Ecto neural progenitor cell (in vitro differentiated cells): ENCODE measurements around the gene KCNG1.

ENCODE experiments used
- DNase-seq: peaks from one replicate; pipeline ENCODE4 v3.0.0-alpha.2; 2018; ENCODE audit warnings: low spot score

The KCNG1 gene

GRCh38 chr20:51036226-51036625, 13.3 kb upstream of the KCNG1 start:
- no peak for DNase-seq

DNA sequence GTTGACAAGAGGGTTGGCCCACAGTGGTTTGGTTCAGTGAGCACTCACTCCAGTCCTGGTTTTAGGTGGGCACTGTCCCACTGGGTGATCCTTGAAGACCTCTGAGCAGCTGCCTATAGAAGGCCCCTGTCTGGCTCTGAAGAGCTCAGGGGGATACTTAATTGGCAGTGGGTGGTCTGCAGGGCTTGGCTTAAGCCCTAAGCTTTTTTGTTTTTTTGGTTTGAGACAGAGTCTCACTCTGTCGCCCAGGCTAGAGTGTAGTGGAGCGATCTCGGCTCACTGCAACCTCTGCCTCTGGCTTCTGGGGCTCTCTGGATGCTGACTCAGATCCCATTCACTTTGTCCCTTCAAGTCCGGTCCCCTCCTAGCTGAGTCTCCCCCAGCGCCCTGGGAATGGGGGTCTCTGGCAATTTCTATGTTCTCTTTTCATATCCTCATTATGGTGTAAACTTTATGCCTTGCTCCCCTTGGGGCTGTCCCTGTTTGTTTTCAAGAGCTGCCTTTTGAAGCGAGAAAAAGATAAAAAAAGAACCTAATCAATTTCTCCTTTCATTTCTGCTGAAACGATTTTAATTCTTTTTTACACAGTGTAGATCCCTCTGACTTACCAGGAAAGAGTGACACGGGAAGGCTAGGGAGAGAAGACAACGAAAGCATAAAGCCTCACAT, 12.2 kb upstream of the KCNG1 start:
- DNase-seq = no peak

GRCh38 chr20:51034476-51034875, 11.6 kb upstream of the KCNG1 start:
- no peak for DNase-seq

DNA sequence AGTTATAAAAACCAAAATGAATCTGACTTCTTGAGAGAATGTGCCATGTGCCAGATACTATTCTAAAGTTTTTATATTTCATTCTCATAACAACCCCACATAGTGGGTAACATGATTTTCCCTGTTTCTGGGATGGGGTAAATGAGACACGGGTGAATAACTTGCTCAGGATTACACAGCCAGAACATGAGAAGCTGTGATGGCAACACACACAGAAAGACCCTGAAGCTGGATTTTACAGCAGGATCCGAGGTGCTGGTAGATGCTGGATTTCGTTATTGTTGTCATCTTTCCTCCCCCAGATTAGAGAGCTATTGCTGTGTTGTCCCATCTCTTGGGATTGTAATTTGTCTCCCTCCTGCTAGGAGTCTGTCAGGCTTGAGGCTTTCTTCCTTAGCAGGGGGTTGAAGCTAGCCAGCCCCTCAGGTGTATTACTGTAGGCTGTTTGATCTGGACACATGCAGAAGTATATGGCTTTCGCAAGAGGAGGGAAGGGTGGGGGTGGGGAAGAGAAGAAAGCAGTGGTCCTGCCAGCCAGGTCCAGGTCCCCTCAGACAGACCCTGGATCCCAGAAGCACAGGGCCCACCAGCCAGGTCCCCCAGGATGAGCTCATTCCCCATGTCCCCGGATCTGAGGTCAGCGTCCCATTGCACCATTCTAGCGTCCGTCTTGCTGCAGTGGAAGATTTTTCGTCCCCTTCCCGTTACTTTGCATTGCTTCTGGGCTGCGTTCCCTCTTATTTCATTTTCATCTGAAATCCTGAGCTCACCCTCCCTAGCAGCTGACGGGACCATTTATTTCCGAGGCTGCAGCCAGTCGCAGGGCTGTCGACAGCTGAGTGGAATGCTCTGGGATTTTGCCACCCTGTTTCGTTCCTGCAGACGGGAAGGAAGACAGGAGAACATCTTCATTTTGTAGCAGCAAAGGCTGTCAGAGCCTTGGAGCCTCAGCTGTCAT, 7.3 kb upstream of the KCNG1 start:
- no peak for DNase-seq

DNA sequence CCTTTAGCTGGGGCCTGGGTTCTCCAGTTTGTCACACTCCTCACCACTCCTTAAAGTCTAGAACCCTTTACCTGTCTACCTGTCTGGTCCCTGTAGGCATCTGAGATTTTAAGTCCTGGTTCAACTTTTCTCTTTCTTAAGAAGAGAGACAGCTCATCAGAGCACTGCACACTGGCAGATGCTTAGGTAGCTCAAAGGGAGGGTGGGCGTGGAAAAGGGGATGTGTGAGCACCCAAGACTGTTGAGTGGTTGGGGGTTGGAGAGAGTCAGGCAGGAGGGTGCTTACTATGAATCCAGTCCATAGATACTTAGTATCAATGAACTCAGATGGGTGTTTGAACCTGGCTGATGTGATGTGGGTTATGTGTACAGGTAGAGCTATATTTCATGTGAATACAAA, 6.6 kb upstream of the KCNG1 start:
- no peak for DNase-seq

DNA sequence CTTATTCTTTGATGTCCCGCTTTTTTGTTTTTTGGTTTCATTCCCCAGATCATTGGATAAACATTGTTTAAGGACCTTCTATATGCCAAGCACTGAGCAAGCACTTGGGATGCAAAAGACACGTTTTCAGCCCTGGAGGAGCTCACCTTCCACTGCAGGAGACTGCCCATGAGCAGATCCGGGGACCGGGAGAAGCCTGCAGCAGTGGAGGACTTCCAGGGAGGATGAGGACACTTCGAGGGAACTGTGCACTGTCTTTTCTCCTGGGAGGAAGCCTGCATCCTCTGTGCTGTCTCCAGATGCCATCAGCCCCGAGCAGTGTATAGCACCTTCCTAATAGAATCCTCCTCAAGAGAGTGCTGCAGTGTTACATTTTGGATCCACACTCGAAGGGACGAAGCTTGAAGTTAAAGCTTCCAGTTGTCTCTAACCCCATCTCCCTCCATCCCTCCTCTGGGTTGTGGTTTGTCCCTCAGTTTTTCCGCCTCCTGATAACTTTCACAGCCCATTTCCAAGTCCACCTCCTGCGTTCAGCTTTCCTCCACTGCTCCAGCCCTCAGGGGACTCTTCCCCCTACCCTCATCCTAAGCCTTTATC, 5.8 kb upstream of the KCNG1 start:
- no peak for DNase-seq

DNA sequence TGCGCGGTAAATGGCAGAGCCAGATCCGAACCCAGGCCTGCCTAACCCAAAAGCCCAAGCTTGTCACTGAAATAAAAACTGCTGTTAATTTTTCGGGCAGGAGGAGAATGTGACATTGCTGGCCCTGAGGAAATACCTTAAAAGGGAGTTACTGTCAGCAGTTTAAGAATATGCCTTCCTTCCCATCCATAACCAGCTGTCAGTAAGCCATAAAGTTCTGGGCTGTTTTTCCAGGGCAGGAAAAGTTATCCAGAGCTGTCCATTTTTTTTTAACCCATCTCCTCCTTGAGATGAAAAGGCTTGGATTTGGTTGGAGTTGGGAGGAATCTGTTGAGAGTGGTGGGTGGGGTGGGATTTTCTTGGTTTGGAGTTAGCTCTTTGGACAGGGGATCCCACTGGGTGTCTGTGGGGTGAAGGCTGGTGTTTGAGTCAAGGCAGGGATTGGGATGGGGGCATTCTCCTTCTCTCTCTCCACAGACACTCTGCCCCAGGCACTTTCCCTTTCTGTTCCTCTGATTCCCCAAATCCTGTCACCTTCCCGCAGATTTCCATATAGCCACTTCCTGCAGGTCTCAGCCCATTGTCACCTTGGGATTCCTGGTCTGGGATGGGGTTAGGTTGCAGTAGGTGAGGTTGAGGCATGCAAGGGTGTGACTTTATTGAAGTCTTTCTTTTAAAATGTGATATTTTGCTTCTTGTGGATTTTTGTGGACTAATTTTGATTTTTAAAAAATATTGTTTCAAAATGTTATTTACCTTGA, 4.3 kb upstream of the KCNG1 start:
- DNase-seq = no peak

DNA sequence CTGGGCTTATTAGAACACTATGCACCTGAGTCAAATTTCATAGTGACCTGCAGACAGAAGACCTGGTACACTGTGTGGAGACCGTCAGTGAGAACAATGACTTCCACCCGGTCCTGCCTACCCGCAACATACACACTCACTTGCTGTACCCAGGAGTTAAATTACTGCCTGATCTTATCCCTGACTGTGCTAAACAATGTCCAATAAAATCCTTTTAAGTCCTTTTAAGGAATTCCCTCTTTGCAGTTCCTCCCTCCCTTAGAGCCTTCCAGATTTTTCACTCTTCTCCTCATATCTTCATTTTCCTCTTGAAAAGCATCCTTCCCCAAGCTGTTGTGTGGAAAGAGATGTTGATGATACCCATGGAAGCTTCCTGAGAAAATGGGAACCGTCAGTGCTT, 3.4 kb upstream of the KCNG1 start:
- DNase-seq = no peak

- no peak for DNase-seq
These were observed 1.9 kb upstream of the KCNG1 start for GRCh38 chr20:51024761-51025160.

DNA sequence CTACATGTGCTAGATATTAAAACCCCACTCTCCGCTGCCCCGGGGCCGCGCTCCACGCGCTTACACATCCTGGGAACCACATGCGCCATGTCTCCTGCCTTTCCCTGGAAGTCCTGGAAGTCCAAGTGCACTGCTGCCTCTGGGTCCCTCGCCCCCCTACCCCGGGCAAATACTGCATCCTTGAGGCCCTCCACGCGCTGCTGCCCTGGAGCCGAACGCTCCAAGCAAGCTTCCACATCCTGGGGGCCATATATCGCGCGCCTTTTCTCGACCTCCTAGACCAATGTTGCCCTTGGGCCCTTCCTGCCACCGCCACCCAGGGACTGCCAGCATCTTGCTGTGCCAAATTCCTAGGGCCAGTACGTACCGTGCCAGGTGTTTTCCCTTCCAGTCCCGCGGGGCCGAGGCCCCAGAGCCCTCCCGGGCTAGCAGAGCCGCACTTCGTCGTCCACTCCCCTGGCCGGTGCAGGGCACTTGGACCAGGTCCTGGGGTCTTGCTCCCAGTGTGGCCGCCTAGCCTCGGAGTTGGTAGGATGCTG, 779 bp upstream of the KCNG1 start:
- DNase-seq = no peak

GRCh38 chr20:51022227-51022802, 592 bp downstream of the KCNG1 start:
- DNase-seq = no peak

DNA sequence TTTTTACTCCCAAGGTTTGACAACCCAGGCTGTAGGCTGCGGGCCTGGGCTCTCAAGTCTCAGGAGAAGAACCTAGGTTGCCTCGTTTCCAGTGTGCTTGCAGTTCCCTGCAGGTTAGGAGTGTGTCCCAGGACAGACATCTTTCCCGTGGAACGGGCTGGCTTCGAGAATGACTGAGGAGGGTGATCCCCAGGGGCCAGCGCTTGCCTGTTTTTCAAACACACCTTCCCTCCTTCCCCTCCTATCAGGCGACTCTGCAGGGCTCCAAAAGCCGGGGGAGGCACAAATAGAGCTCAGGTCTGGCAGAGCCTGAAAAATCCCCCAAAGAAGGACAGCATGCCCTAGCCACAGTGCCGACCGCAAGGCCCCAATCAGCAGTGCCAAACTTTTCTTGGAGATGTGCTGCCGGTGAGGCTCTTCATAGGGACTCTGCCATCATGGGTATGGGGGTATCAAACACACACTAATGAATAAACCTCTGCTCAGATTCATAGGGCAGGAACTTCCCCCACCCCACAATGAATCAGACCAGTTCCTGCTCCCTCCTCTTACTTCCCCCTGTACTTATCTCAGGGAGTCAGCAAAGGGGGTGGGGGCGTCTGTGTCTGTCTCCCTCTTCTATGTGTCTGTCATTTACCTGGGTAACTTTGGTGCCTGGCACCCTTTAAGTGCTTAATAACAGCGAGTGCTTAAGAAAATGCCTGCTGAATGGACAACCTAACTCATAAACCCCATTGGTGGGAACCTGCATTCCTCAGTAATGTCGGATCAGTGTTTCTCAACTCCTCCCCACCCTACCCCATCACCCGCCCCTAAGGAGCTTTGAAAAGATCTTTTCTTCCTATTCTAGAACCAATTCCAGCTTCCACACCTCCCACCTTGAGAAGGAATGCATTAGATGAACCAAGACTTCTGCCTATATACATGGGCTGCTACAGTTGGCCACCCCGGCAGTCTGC, 1.6 kb downstream of the KCNG1 start:
- DNase-seq = no peak

DNA sequence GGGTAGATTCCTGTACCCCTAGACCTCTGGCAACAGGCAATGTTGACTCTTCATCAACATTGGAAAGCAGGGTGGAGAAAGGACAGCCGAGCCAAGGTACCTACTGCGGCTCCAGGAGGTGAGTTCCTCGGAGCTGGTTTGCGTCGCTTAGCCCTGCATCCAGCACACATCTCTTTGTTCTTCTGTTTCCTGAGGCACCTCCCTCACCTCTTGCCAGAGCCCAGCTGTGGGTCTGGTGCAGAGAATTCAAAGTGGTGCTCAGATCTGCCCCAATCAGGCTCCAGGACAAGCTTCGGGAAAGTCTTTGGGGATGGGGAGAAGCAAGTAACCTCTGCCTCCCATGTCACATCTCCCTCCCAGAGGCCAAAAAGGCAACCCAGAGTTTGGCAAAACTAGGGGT, 2.2 kb downstream of the KCNG1 start:
- DNase-seq = no peak

DNA sequence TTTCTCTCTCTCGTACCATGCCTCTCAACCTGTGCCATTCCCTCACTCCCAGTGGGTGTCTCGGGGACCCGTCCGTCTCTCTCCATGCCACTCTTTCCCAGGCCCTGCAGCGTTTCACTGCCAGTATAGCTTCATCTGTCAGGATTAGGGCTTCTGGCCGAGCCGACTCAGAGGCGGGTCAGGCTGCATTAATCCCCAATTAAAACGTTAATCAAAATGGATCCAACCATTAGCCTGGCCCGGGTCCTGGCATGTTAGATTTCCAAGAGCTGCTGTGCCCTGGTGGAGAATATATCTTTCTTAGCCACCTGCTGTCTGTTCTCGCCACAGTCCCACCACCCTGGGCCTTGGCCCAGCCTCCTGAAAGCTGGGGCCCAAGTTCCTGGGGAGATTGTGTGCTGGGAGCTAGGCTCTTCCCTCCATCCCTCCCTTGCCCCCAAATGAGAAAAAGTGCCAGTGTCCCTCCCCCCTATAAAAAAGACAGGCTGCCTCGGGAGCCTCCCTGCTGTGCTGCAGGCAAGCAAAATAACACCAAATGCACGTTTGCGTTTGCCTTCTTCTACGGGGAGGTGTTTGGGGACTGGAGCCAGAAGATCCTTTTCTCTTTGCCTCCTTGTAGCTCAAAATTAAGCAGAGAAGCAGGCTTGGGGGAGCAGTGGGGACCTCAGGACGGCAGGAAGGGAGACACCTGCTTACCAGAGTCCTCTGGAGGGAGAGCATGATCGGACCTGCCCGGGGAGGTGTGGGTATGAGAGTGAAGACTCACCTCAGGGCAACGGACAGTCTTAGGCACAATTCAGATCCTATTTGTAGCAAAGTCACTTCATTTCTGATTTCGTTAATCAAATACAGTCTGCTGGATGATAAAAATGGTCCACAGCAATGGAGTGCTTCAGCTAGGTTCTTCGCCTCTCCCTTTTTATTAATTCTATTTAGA, 3.0 kb downstream of the KCNG1 start:
- no peak for DNase-seq

DNA sequence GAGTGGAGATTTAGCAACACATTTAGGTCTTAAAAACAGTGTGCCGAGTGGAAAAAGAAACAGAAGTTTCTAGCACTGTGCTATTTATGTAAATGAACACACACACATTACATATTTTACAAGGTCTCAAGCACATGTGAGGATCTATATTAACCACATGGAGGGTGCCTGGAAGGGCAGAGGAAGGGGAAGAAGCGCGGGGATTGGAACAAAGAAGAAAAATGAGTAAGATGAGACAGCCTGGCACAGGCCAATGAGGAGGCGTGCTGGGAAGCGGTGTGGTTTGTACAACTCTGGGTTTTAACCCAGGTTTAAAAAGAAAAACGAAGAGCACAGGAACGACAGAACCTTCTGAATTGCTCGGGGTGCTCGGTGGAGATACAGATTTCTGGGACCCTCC, 5.7 kb downstream of the KCNG1 start:
- no peak for DNase-seq

DNA sequence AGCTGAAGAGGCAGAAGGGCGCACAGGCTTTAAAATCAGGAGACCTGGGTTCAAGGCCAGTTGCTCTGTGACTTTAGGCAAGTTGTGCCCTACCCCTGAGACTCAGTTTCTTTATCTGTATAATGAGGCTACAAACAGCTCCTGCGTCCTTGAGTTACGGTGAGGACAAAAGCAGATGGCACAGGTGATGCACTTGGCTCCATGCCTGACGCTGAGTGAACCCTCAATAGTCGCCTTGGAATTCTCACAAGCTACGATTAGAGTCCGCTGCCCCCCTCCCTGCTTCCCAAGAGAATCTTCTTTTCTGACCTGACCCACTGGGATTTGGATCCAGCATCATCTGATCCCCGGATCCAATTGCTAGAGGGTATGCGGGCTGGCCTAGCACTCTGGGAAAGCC, 6.4 kb downstream of the KCNG1 start:
- DNase-seq = no peak

DNA sequence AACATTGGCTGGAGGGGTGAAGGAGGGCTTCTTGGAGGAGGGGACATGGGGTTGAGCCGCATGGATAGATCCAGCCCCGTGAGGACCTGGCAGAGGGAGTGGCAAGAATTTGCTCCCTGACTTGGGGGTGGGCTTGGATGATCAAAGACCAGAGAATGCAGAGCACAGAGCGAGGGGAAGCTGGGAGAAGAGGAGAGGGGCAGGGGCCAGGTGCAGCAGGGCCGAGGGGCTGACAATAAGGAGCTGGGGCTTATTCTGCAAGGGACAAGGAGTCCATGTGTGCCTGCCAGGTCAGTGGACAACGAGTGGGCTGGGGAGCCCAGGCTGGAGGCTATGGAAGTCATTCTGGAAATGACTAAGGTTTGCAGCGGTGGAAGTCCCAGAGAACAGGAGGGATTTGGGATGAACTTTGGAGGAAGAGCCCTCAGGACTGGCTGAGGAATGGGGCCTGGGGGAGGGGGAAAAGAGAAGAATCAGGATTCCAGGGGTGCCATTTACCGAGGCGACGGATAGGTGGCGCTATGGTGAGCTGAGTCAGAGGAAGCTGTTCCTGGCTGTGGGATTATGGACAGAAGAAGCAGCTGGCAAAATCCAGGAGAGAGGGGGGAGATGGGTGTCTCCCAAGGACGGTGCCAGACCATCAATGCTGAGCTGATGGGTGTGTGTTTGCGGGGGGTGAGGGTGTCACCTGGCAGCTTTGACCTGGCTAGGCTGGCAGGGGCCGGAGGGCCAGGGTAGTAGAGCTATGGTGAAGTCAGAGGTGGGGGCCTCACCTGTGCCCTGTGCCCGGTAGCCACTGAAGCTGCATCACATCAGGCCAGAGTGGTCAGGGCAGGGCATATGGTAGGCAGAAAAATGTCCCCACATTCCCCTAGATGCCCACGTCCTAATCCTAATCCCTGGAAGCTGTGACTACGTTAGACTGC, 7.8 kb downstream of the KCNG1 start:
- DNase-seq = peak; percentile 86
